H1 (cell line): ENCODE results near the gene SAMD4A. TPM values are rescaled to one million over a fixed set of nuclear protein-coding genes. Genes with fewer than 3 reads are reported as not detected.
A peak's percentile ranks its signal among the peaks of the same experiment; 100 is the strongest.

Source experiments
- CBX5 ChIP-seq: fragments of 300-800, 300-1000 bp; sonication (generic); IDR thresholded peaks from 2 replicates; pipeline ENCODE4 v1.7.1; 2016; ENCODE audit warnings: antibody characterized with exemption, low read length, low read depth
- CREB1 ChIP-seq: IDR thresholded peaks from 2 replicates; pipeline ENCODE4 v1.6.1; 2012; ENCODE audit warnings: inconsistent platforms
- EP300 ChIP-seq, 2 experiments: IDR thresholded peaks; 1 replicate in 1 of 2; 2 replicates in 1 of 2; pipeline ENCODE4 v1.6.1; 2011 to 2012; ENCODE audit warnings: low read depth in 2 of 2, low read length in 2 of 2, mild to moderate bottlenecking in 2 of 2, borderline replicate concordance in 1 of 2, inconsistent platforms in 1 of 2, moderate library complexity in 1 of 2
- EZH2 ChIP-seq: fragments of 200-600 bp; sonication (generic); IDR thresholded peaks from 2 replicates; pipeline ENCODE4 v1.7.1; 2012; ENCODE audit warnings: low read depth, mild to moderate bottlenecking, moderate library complexity, low read length, inconsistent platforms; ENCODE audit not compliant: severe bottlenecking
- HDAC2 ChIP-seq, 2 experiments: fragments of 300-600 bp in 1 of 2; sonication (generic) in 1 of 2; IDR thresholded peaks; 2 replicates each; pipeline ENCODE4 v1.6.1; 2011 to 2012; ENCODE audit warnings: low read depth in 2 of 2, low read length in 2 of 2, mild to moderate bottlenecking in 2 of 2, moderate library complexity in 2 of 2, borderline replicate concordance in 1 of 2, inconsistent platforms in 1 of 2
- KDM1A ChIP-seq: fragments of 200-600, 300-600 bp; sonication (generic); IDR thresholded peaks from 2 replicates; pipeline ENCODE4 v1.7.1; 2016; ENCODE audit warnings: mild to moderate bottlenecking, low read length, borderline replicate concordance
- KDM4A ChIP-seq: IDR thresholded peaks from one replicate; pipeline ENCODE4 v1.7.1; 2012; ENCODE audit warnings: low read depth, mild to moderate bottlenecking, moderate library complexity, low read length, inconsistent platforms; ENCODE audit not compliant: severe bottlenecking
- NANOG ChIP-seq: IDR thresholded peaks from 2 replicates; pipeline ENCODE4 v1.6.1; 2011; ENCODE audit warnings: low read length, low read depth, mild to moderate bottlenecking, inconsistent platforms; ENCODE audit not compliant: insufficient read depth, poor library complexity, severe bottlenecking
- NRF1 ChIP-seq: IDR thresholded peaks from 2 replicates; pipeline ENCODE4 v1.6.1; 2011; ENCODE audit warnings: mild to moderate bottlenecking, low read depth, low read length, improper control_type of control experiment
- RNF2 ChIP-seq: fragments of 200-900, 300-1000 bp; sonication (generic); IDR thresholded peaks from 2 replicates; pipeline ENCODE4 v1.7.1; 2016; ENCODE audit warnings: borderline replicate concordance, low read depth, mild to moderate bottlenecking, antibody characterized with exemption, low read length; ENCODE audit not compliant: poor library complexity, severe bottlenecking; ENCODE audit errors: missing control alignments
- RXRA ChIP-seq: IDR thresholded peaks from 2 replicates; pipeline ENCODE4 v1.6.1; 2011; ENCODE audit warnings: low read depth, mild to moderate bottlenecking, low read length, moderate library complexity; ENCODE audit not compliant: insufficient read depth
- SAP30 ChIP-seq: fragments of 300-600 bp; sonication (generic); IDR thresholded peaks from 2 replicates; pipeline ENCODE4 v1.7.1; 2012; ENCODE audit warnings: low read length, moderate library complexity, mild to moderate bottlenecking, inconsistent platforms; ENCODE audit not compliant: insufficient read depth, insufficient replicate concordance
- SIN3A ChIP-seq, 2 experiments: IDR thresholded peaks in 1 of 2; conservative IDR thresholded peaks in 1 of 2; 2 replicates each; pipeline ENCODE4 v1.6.1; 2011 to 2012; ENCODE audit warnings: low read length in 2 of 2, improper control_type of control experiment in 1 of 2, low read depth in 1 of 2, mild to moderate bottlenecking in 1 of 2
- SIX5 ChIP-seq: IDR thresholded peaks from 2 replicates; pipeline ENCODE4 v1.6.1; 2011; ENCODE audit warnings: mild to moderate bottlenecking, low read depth, low read length
- SP4 ChIP-seq: IDR thresholded peaks from 2 replicates; pipeline ENCODE4 v1.6.1; 2012; ENCODE audit warnings: low read length, inconsistent platforms
- SUZ12 ChIP-seq: fragments of 200-600 bp; sonication (generic); IDR thresholded peaks from 2 replicates; pipeline ENCODE4 v1.6.1; 2012; ENCODE audit warnings: mild to moderate bottlenecking, inconsistent platforms, low read length, moderate library complexity, mixed read lengths
- TEAD4 ChIP-seq: IDR thresholded peaks from 2 replicates; pipeline ENCODE4 v1.6.1; 2012; ENCODE audit warnings: low read depth, low read length, inconsistent platforms, mixed read lengths
- YY1 ChIP-seq: IDR thresholded peaks from 2 replicates; pipeline ENCODE4 v1.6.1; 2011; ENCODE audit warnings: low read depth, mild to moderate bottlenecking, low read length
- polyA plus RNA-seq, 7 experiments: library from polyadenylated mRNA; depleted of rRNA in 3 of 7; stranded (reverse) in 5 of 7; unstranded in 2 of 7; fragments of >200 nt in 5 of 7; fragments of 200-250 nt in 2 of 7; gene quantifications; 1 replicate in 5 of 7; 2 replicates in 1 of 7; 4 replicates in 1 of 7; pipeline versions ENCODE4 v1.2.1 to v1.2.3, GENCODE V29; 2011 to 2013; ENCODE audit warnings: missing spikeins in 2 of 7, mixed read lengths in 2 of 7
- total RNA-seq: library from RNA; stranded (reverse); fragmentation: NEBNext Ultra II Directional; extraction: Animal tissue kit (Norgen Biotek cat#: 25700); gene quantifications from 2 replicates; pipeline ENCODE4 v1.2.1, GENCODE V29; 2021
- TF ChIP-seq, protein P1 (sequence below): IDR thresholded peaks from 2 replicates; pipeline ENCODE4 v1.6.1; 2012; ENCODE audit warnings: low read length, inconsistent platforms

SAMD4A gene
- total and polyA plus RNA-seq, 2 of the 8 experiments (the other 6 are each of a cell fraction or from before 2014, with no cell fraction given), result 2.4 to 12.3 TPM

DNA sequence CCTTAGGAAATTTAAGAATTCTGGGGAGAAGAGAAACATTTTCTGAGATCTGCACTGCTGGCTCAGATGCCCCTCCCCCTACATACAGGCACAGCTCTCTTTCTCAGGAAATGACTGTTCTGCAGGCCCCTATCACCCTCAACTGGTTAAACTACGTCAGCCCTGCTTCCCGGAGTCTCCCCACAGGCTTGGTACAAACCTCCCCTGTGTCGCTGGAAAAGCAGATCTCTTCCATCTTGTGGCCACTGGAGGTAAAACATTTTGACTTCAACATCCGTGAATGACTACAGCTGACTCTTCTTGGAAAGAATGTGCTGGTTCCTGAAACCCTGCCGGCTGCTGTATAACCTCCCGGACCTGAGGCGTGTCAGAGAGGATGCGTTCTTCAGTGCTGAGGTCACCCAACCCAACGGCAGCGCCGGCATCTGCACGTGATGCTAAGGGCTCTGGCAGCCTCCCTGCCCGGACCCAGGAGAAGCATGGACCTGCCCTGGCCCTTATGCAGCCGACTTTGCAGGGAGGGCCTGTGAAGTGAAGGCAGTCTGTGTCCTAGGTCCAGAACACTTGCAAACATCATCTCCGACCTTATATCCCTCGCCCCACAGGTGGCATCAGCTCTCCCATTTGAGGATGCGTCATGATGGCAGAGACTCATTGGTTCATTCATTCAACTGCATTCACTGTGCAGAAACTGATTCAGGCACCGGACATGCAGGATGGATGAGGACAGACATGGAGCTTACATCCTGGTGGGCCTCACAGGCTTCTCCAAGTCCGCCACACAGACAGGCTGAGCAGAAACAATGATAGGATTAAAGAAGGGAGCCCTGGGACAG lies 206.5 kb downstream of the SAMD4A start (continued):
- no peak for TF ChIP-seq KDM4A
- no peak for TF ChIP-seq NRF1
- TF ChIP-seq NANOG, result no peak
- TF ChIP-seq YY1, result 0 out of 2 replicates have a peak, but pooled peaks have one; percentile 33
- no peak for TF ChIP-seq KDM1A
- TF ChIP-seq, protein P1, sequence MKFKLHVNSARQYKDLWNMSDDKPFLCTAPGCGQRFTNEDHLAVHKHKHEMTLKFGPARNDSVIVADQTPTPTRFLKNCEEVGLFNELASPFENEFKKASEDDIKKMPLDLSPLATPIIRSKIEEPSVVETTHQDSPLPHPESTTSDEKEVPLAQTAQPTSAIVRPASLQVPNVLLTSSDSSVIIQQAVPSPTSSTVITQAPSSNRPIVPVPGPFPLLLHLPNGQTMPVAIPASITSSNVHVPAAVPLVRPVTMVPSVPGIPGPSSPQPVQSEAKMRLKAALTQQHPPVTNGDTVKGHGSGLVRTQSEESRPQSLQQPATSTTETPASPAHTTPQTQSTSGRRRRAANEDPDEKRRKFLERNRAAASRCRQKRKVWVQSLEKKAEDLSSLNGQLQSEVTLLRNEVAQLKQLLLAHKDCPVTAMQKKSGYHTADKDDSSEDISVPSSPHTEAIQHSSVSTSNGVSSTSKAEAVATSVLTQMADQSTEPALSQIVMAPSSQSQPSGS, result peak; percentile 79; the same call in 1 of the 2 replicates
- no peak for TF ChIP-seq RNF2
- 0 out of 4 replicates have a peak, but pooled peaks of 1 of the 2 experiments have one; percentile 62 for TF ChIP-seq SIN3A (conservative IDR thresholded peaks at IDR 0.05 in 1 of 2, IDR thresholded peaks at IDR 0.05 in 1 of 2; ENCODE audit: low read depth in 1 of 2, low read length in 2 of 2)
- peak; percentile 72 for TF ChIP-seq CREB1
- no peak for TF ChIP-seq SP4
- peak in 1 of 2 experiments; percentile 10; a peak in 1 of 3 replicates for TF ChIP-seq EP300 (IDR thresholded peaks at IDR 0.05; ENCODE audit: borderline replicate concordance in 1 of 2, low read depth in 2 of 2, low read length in 2 of 2)
- TF ChIP-seq SIX5, result no peak
- no peak for TF ChIP-seq SAP30
- TF ChIP-seq HDAC2 (IDR thresholded peaks at IDR 0.05; ENCODE audit: borderline replicate concordance in 1 of 2, low read depth in 2 of 2, low read length in 2 of 2), result no peak
- no peak for TF ChIP-seq EZH2
- TF ChIP-seq SUZ12, result no peak
- peak; percentile 61 for TF ChIP-seq TEAD4
- no peak for TF ChIP-seq RXRA
- TF ChIP-seq CBX5, result no peak
